Measurements from ENCODE around the gene REG4.

GRCh38 chr1:119791377-119791776, 19.9 kb downstream of the REG4 start:
- TF ChIP-seq CTCF (IDR thresholded peaks at IDR 0.05) (no peak), POLR2AphosphoS5 (IDR thresholded peaks at IDR 0.05) (no peak)

Data from sigmoid colon (tissue), 4 donors.